ENCODE measurements around the gene MTFMT. TPM values are rescaled to one million over a fixed set of nuclear protein-coding genes. Genes with fewer than 3 reads are reported as not detected.

Gene MTFMT
- total and polyA plus RNA-seq, 2 of the 13 experiments (the other 11 are each of a cell fraction or from before 2014, with no cell fraction given), result 9.9 to 23.2 TPM

DNA sequence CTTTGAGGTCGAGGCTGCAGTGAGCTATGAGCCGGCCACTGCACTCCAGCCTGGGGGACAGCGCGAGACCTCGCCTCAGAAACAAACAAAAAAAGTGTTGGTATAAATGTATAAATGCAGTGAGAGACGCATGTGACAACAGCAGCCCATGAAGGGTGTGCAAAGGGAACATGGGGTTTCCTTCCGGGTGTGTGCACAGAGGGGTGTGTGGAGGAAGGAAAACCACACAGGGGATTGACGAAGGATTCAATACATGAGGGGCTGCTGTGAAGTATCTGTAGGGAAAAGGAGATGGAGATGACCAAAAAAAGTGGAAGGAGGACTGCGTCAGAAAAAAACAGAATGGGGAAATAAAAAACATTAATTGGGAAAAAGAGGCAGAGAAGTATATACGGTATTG, 1.1 kb downstream of the MTFMT start:
- H4K20me1 ChIP-seq (ENCODE audit: insufficient read depth, low read length), result no peaks in the 10 kb centered on the region
- CTCF ChIA-PET (ENCODE audit: low intra/inter-chr PET ratio, low total read pairs), result no interaction called here
- H3K4me1 ChIP-seq (ENCODE audit: insufficient read depth, low read length), result peaks cover 44% of the 10 kb centered on the region
- POLR2A ChIA-PET, result no interaction called here
- intact Hi-C loops (cut with micrococcal nuclease; ENCODE audit: unreplicated experiment) (no loop called here), in situ Hi-C loops (cut with HindIII; ENCODE audit: extremely low pct_ligation_motif_present, low pct_unique_long_range_greater_than_20kb) (no loop called here)
- no TSS peak for BruUV-seq (replicated peaks)
- 0 out of 2 replicates have a peak, but pooled peaks have one; percentile 7 for TF ChIP-seq KAT7 (CRISPR knock-in tag; IDR thresholded peaks at IDR 0.05; ENCODE audit: borderline replicate concordance)
- no peak for TF ChIP-seq RFXAP (CRISPR knock-in tag; IDR thresholded peaks at IDR 0.05; ENCODE audit: borderline replicate concordance)
- TF ChIP-seq TEAD3 (CRISPR knock-in tag; optimal IDR thresholded peaks at IDR 0.05; ENCODE audit: borderline replicate concordance), result peak; percentile 9
- 0 out of 2 replicates have a peak, but pooled peaks have one; percentile 29 for TF ChIP-seq ZBTB38 (CRISPR knock-in tag; IDR thresholded peaks at IDR 0.05)
- no peak overlapping the region for H3K27ac ChIP-seq (ENCODE audit: extremely low read length, insufficient read depth, low read length)
- ATAC-seq (no peak), DNase-seq (ENCODE audit: low spot score) (no peak), FAIRE-seq (no peak)
- H3K79me2 ChIP-seq (ENCODE audit: insufficient read depth, low read length), result peaks cover 15% of the 10 kb centered on the region
- peak overlapping the region; percentile 89 to 97 (median 95) for H3K4me3 ChIP-seq (replicated peaks in 1 of 3; ENCODE audit: insufficient read depth in 1 of 3, low read depth in 2 of 3, low read length in 3 of 3)
- 33% methylated on average over 10 of the region's 10 CpGs for WGBS (ENCODE audit: low lambda C conversion rate)
- peak overlapping the region; percentile 87 for H3K9ac ChIP-seq (ENCODE audit: insufficient read depth, low read depth, low read length)
- H2AFZ ChIP-seq (ENCODE audit: low read length), result no peak overlapping the region
- no peaks in the 10 kb centered on the region for H3K9me3 ChIP-seq (ENCODE audit: low read length)
- H3K4me2 ChIP-seq (ENCODE audit: low read depth, low read length), result peak overlapping the region; percentile 85
- H3K36me3 ChIP-seq (replicated peaks in 1 of 2; ENCODE audit: control insufficient read depth in 1 of 2, insufficient read depth in 2 of 2, low read length in 2 of 2), result peaks cover 5 to 18% of the 10 kb centered on the region in 2 experiments; a peak in 3 of 5 replicates
- H3K27me3 ChIP-seq (ENCODE audit: control insufficient read depth in 1 of 2, insufficient read depth in 2 of 2, low read length in 2 of 2), result no peaks in the 10 kb centered on the region; a peak in 1 of 5 replicates

GRCh38 chr15:65027593-65027992, 1.8 kb downstream of the MTFMT start:
- WGBS (ENCODE audit: low lambda C conversion rate), result 90% methylated on average over 1 of the region's 1 CpG
- Histone ChIP-seq H3K9me3 (ENCODE audit: low read length) (no peaks in the 10 kb centered on the region), H2AFZ (ENCODE audit: low read length) (no peak overlapping the region), H3K27ac (ENCODE audit: extremely low read length, insufficient read depth, low read length) (no peak overlapping the region), H3K36me3 (replicated peaks in 1 of 2; ENCODE audit: control insufficient read depth in 1 of 2, insufficient read depth in 2 of 2, low read length in 2 of 2) (peaks cover 5 to 21% of the 10 kb centered on the region in 2 experiments; a peak in 3 of 5 replicates), H3K4me2 (ENCODE audit: low read depth, low read length) (peak overlapping the region; percentile 85), H3K27me3 (ENCODE audit: control insufficient read depth in 1 of 2, insufficient read depth in 2 of 2, low read length in 2 of 2) (no peaks in the 10 kb centered on the region; a peak in 1 of 5 replicates), H3K9ac (ENCODE audit: insufficient read depth, low read depth, low read length) (peak overlapping the region; percentile 87; the same call in 1 of the 2 replicates), H3K4me1 (ENCODE audit: insufficient read depth, low read length) (peaks cover 36% of the 10 kb centered on the region), H3K4me3 (replicated peaks in 1 of 3; ENCODE audit: insufficient read depth in 1 of 3, low read depth in 2 of 3, low read length in 3 of 3) (peak overlapping the region in 2 of 3 experiments; percentile 89 to 95; a peak in 1 of 6 replicates), H3K79me2 (ENCODE audit: insufficient read depth, low read length) (peaks cover 15% of the 10 kb centered on the region), H4K20me1 (ENCODE audit: insufficient read depth, low read length) (no peaks in the 10 kb centered on the region)
- FAIRE-seq (no peak), DNase-seq (ENCODE audit: low spot score) (no peak), ATAC-seq (no peak)
- ChIA-PET CTCF (ENCODE audit: low intra/inter-chr PET ratio, low total read pairs) (no interaction called here), POLR2A (no interaction called here)
- in situ Hi-C loops (cut with HindIII; ENCODE audit: extremely low pct_ligation_motif_present, low pct_unique_long_range_greater_than_20kb), result no loop called here
- intact Hi-C loops (cut with micrococcal nuclease; ENCODE audit: unreplicated experiment), result no loop called here
- no TSS peak for BruUV-seq (replicated peaks)
- TF ChIP-seq NFYB (CRISPR knock-in tag; IDR thresholded peaks at IDR 0.05) (no peak), IKZF4 (CRISPR knock-in tag; IDR thresholded peaks at IDR 0.05; ENCODE audit: borderline replicate concordance, low read depth, not compliant biosample characterization) (no peak), ZNF607 (CRISPR knock-in tag; IDR thresholded peaks at IDR 0.05; ENCODE audit: borderline replicate concordance) (no peak), SP2 (CRISPR knock-in tag; IDR thresholded peaks at IDR 0.05) (no peak), ARID5B (CRISPR knock-in tag; IDR thresholded peaks at IDR 0.05) (no peak), YEATS2 (CRISPR knock-in tag; IDR thresholded peaks at IDR 0.05; ENCODE audit: borderline replicate concordance) (no peak), ASH2L (IDR thresholded peaks at IDR 0.05; ENCODE audit: insufficient read length, low read depth, low read length) (no peak), TCF7 (IDR thresholded peaks at IDR 0.05; ENCODE audit: low read depth) (no peak), NCOA2 (CRISPR knock-in tag; IDR thresholded peaks at IDR 0.05) (no peak)
- TF ChIP-seq, protein P1, sequence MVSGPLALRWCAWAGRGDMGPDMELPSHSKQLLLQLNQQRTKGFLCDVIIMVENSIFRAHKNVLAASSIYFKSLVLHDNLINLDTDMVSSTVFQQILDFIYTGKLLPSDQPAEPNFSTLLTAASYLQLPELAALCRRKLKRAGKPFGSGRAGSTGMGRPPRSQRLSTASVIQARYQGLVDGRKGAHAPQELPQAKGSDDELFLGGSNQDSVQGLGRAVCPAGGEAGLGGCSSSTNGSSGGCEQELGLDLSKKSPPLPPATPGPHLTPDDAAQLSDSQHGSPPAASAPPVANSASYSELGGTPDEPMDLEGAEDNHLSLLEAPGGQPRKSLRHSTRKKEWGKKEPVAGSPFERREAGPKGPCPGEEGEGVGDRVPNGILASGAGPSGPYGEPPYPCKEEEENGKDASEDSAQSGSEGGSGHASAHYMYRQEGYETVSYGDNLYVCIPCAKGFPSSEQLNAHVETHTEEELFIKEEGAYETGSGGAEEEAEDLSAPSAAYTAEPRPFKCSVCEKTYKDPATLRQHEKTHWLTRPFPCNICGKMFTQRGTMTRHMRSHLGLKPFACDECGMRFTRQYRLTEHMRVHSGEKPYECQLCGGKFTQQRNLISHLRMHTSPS (CRISPR knock-in tag; IDR thresholded peaks at IDR 0.05; ENCODE audit: low read depth), result no peak
